CD4-positive, alpha-beta T cell treated with Interleukin-4 for 4 hours (primary cell): ENCODE data around the gene ZFX.

Experiments used
- DNase-seq: peaks from one replicate; pipeline ENCODE4 v3.0.0-alpha.2; 2020

The ZFX gene

GRCh38 chrX:24243188-24243587, 93.7 kb downstream of the ZFX start:
- DNase-seq: no peak

DNA sequence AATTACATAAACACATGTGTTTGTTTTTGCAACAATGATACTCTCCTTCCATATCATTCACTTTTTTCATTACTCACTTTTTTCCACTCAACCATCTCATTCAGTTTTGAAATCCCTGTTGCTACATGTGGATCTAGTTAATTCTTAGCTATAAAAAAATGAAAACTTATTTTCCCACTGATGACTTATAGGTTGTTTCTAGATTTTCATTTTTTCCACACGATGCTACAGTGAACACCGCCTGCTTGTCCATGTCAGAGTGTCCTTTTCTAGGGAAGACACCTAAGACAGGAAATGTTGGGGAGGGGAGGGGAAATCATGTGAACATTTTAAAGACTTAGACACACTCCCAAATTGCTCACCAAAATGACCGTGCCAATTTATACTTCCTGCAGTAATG, 94.2 kb downstream of the ZFX start:
- no peak for DNase-seq

DNA sequence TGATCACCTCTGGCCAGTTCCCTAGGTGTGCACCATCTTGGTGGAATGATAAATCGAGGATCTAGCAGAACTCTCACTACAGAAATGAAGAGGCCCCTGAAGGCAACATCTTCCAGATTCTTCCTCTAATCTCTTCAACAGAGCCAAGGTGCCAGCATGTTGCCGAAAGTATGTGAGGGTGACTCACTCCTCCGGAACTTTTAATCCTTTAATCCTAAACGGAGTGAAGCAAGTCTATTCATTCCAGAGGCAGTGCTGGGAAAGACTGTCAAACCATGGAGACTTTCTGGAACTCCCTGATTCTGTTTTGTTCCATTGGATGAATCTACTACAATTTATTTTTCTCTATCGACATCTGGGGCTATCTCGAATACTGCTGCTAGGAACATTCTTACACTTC, 95.7 kb downstream of the ZFX start:
- no peak for DNase-seq

- DNase-seq: no peak
These were observed 98.5 kb downstream of the ZFX start for GRCh38 chrX:24248042-24248441.

DNA sequence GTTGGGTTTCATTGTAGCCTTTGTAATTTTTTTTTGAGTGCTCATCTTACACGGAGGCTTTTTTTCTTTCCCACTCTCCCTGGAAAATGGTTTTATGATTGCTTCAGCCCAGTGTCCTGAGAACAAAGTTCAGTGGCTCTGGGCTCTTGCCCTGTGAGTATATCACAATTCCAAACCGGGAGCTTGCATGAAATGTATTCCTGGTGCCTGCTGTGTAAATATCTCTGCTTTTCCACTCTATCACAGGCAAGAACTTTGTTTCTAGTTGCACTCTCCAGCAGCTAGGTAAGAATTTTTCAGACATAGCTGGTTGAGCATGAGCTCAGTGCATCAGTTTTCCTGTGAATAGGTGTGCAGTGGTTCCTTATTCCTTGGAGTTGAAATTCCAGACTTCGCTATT, 103.5 kb downstream of the ZFX start:
- DNase-seq: no peak

DNA sequence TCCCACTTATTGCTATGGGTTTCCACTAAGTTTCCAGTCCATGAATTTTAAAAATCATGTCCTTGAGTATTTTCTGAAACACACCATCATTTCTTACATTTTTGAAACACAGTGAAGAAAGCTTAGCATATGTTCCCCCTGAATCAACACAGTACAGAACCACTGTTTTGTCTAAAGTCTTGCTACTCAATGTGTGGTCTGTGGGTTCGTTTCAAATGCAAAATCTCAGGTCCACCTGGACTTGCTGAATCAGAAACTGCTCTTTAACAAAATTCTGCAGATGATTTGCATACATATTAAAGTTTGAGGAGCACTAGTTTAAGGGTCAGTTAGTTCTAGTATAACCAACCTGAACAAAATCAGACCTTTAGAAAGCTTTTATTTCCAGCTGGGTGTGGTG, 103.9 kb downstream of the ZFX start:
- DNase-seq: no peak

DNA sequence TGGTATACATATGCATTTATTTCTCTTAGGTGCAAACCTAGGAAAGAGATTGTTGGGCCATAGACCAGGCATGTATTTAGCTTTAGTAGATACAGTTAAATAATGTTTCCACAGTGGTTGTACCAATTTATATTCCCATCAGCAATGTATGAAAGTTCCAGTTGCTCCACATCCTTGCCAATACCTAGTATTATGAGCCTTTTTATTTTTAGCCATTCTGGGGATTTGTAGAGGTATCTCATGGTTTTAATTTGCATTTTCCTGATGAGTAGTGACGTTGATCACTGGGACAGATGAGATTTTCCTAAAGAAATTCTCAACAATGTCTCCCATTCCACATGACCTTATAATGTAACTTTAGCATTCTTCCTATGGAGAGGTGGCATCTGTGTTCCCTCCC, 107.5 kb downstream of the ZFX start:
- DNase-seq: no peak

GRCh38 chrX:24259544-24260240, 110.2 kb downstream of the ZFX start:
- peak; percentile 5 for DNase-seq

- DNase-seq: no peak
These were observed 111.5 kb downstream of the ZFX start for GRCh38 chrX:24260842-24261550.

DNA sequence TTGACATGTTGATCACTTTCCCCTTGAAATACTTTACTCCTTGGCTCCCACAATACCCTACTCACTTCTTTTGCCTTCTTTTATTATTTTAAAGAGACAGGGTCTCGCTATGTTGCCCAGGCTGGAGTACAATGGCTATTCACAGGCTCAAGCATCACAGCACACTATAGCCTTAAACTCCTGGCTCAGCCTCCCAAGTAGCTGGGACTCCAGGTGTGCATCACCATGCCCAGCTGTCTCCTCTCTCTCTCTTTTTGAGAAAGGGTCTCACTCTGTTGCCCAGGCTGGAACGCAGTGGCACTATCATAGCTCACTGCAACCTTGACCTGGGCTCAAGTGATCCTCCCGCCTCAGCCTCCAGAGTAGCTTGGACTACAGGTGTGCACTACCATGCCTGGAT, 112.8 kb downstream of the ZFX start:
- no peak for DNase-seq

DNA sequence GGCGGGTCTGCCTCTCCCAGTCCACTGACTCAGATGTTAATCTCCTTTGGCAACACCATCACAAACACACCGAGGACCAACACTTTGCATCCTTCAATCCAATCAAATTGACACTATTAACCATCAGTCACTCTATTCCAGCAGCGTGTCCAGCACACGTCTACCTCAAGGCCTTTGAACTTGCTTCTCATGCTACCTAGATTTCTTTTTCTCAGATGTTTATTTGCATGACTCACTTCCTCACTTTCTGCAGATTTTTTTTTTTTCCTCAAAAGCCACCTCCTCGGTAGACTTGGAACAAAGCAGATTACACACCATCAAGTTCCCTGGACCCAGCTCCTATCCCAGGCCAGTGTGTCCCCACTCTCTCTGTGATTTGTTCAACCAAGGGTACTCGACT, 114.9 kb downstream of the ZFX start:
- no peak for DNase-seq
